HFFc6 (cell line): ENCODE data around the gene AKAP1. TPM values are rescaled to one million over a fixed set of nuclear protein-coding genes. Genes with fewer than 3 reads are reported as not detected.
A peak's percentile ranks its signal among the peaks of the same experiment; 100 is the strongest.

Experiments used
- DNase-seq: peaks from one replicate; pipeline ENCODE4 v3.0.0-alpha.2; 2018
- H3K27ac Mint-ChIP-seq: 2 replicates; pipeline ENCODE4 v1.8.0; 2020; ENCODE audit warnings: mild to moderate bottlenecking, mixed read lengths
- H3K27me3 Mint-ChIP-seq: 2 replicates; pipeline ENCODE4 v1.8.0; 2021; ENCODE audit warnings: mild to moderate bottlenecking, moderate library complexity, mixed read lengths; ENCODE audit not compliant: insufficient read depth
- H3K36me3 Mint-ChIP-seq: 2 replicates; pipeline ENCODE4 v1.8.0; 2021; ENCODE audit warnings: low read depth, mixed read lengths
- H3K4me1 Mint-ChIP-seq: 2 replicates; pipeline ENCODE4 v1.8.0; 2020; ENCODE audit warnings: low read depth, mixed read lengths
- H3K4me3 Mint-ChIP-seq: 2 replicates; pipeline ENCODE4 v1.8.0; 2020; ENCODE audit warnings: mild to moderate bottlenecking, moderate library complexity, mixed read lengths
- H3K9me3 Mint-ChIP-seq: 2 replicates; pipeline ENCODE4 v1.8.0; 2020; ENCODE audit warnings: mild to moderate bottlenecking, mixed read lengths
- total RNA-seq, 6 experiments: library from RNA; stranded (reverse); fragmentation: NEBNext Ultra II Directional; extraction: Animal tissue kit (Norgen Biotek cat#: 25700); gene quantifications; 2 replicates in 1 of 6; 3 replicates in 5 of 6; pipeline ENCODE4 v1.2.3, GENCODE V29; 2021
- TF ChIP-seq, protein P1 (sequence below): fragments of 200-600 bp; sonication (generic); IDR thresholded peaks from 2 replicates; pipeline ENCODE4 v1.5.0; 2021; ENCODE audit warnings: antibody characterized with exemption, mild to moderate bottlenecking

AKAP1 gene
- total RNA-seq, 6 experiments from 2014 or later: 9.7 to 12.6 (median 10.7) TPM

- TF ChIP-seq, protein P1, sequence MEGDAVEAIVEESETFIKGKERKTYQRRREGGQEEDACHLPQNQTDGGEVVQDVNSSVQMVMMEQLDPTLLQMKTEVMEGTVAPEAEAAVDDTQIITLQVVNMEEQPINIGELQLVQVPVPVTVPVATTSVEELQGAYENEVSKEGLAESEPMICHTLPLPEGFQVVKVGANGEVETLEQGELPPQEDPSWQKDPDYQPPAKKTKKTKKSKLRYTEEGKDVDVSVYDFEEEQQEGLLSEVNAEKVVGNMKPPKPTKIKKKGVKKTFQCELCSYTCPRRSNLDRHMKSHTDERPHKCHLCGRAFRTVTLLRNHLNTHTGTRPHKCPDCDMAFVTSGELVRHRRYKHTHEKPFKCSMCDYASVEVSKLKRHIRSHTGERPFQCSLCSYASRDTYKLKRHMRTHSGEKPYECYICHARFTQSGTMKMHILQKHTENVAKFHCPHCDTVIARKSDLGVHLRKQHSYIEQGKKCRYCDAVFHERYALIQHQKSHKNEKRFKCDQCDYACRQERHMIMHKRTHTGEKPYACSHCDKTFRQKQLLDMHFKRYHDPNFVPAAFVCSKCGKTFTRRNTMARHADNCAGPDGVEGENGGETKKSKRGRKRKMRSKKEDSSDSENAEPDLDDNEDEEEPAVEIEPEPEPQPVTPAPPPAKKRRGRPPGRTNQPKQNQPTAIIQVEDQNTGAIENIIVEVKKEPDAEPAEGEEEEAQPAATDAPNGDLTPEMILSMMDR: peak; percentile 3; the same call in 1 of the 2 replicates
- H3K4me1 Mint-ChIP-seq: peaks cover 30% of the 10 kb centered on the region
- no peak overlapping the region for H3K27ac Mint-ChIP-seq
- H3K9me3 Mint-ChIP-seq: no peaks in the 10 kb centered on the region
- H3K4me3 Mint-ChIP-seq: no peak overlapping the region
- H3K27me3 Mint-ChIP-seq: no peaks in the 10 kb centered on the region
- no peak for DNase-seq
- no peaks in the 10 kb centered on the region for H3K36me3 Mint-ChIP-seq
Observed at GRCh38 chr17:57110152-57110542, 25.1 kb downstream of the AKAP1 start.

DNA sequence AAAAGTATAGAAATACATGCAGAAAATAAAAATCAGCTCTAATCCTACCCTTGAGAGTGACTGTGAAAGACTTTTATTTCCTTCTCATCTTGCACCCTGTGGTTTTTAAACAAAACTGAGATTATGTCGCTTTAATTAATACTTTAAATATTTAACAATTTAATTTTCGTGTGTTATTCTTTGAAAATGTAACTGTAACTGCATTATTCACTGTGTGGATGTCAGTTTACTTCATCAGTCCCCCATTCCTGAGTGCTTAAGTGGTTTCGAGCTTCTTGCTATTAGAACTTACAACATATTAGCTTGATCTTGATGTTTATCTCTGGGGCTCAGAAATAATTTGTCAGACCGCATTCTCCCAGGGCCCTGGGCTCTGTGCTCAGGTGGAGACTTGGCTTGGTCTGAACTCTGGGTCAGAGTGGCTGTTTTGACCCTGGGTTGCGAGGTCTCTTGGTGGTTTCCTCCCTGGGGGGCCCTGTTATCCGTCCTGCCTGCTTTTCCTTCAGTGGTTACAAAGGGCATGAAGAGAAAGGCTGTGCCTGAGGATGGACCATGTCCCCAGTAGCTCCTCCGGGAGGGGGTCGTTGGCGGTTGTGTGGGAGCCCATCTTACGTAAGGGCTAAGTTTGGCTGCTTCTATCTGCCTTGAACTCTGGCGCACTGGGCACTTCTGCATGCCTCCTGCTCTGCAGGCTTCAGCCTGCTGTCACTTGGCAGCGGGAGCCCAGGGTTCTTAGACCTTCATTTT is 25.7 kb downstream of the AKAP1 start:
- no peak overlapping the region for H3K4me3 Mint-ChIP-seq
- no peak for DNase-seq
- H3K36me3 Mint-ChIP-seq: no peaks in the 10 kb centered on the region
- H3K9me3 Mint-ChIP-seq: no peaks in the 10 kb centered on the region
- no peaks in the 10 kb centered on the region for H3K27me3 Mint-ChIP-seq
- H3K27ac Mint-ChIP-seq: no peak overlapping the region
- TF ChIP-seq, protein P1: no peak
- peaks cover 24% of the 10 kb centered on the region for H3K4me1 Mint-ChIP-seq

DNA sequence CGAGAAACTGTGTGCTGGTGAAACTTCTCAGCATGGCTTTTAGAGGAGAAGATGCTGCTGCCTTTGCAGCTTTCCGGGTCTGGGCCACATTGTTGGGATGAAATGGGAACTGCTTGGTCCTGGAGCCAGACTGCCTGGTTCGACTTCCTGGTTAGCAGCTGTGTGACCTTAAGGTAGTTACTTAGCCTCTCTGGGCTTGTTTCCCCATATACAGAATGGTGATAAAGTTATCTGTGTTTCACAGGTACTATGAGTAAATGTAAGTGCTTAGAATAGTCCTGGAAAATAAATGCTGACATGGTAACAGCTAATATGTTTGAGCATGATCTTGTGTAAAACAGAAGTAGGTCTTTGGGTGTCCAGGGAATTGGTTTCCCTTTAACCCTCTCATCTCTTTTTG is 26.3 kb downstream of the AKAP1 start:
- H3K36me3 Mint-ChIP-seq: no peaks in the 10 kb centered on the region
- H3K4me3 Mint-ChIP-seq: no peak overlapping the region
- DNase-seq: no peak
- no peak overlapping the region for H3K27ac Mint-ChIP-seq
- peaks cover 2% of the 10 kb centered on the region; the same call in 1 of the 2 replicates for H3K27me3 Mint-ChIP-seq
- peaks cover 17% of the 10 kb centered on the region for H3K4me1 Mint-ChIP-seq
- TF ChIP-seq, protein P1: no peak
- no peaks in the 10 kb centered on the region for H3K9me3 Mint-ChIP-seq

DNA sequence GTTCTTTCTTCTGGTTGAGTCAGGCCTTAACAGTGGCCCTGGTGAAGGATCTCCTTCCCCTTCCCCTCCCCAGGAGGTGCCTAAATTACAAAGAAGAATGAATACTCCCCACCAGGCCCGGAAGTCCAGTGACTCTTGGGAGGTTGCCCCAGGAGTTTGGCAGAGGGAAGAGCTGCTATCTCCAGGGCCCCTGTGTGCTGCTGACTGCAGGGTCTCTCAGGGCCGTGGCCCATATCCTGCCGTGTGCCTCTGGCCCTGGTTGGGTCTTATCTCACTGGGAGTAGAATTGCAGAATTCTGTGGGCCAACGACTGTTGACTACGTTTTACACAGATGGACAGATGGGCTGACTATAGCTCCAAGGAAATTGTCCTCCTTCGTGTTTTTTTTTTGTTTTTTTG is 28.0 kb downstream of the AKAP1 start:
- Mint-ChIP-seq H3K9me3 (no peaks in the 10 kb centered on the region), H3K27me3 (peaks cover 2% of the 10 kb centered on the region; the same call in 1 of the 2 replicates), H3K4me1 (peaks cover 1% of the 10 kb centered on the region; the same call in 1 of the 2 replicates), H3K4me3 (no peak overlapping the region), H3K36me3 (no peaks in the 10 kb centered on the region), H3K27ac (no peak overlapping the region)
- TF ChIP-seq, protein P1: no peak
- DNase-seq: no peak

DNA sequence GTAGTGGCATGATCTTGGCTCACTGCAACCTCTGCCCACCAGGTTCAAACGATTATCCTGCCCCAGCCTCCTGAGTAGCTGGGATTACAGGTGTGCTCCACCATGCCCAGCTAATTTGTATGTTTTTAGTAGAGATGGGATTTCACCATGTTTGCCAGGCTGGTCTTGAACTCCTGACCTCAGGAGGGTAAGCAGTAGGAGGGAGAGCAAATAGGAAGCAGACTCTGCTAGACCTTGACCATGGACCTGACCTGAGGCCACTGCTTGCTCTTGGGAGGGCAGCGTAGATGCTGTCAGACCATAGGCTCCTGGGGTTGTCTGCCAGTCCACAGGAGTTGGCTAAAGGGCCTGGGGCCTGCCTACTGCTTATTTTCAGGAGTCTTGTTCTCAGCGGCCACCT is 28.6 kb downstream of the AKAP1 start:
- Mint-ChIP-seq H3K27ac (no peak overlapping the region), H3K9me3 (no peaks in the 10 kb centered on the region), H3K36me3 (peaks cover 6% of the 10 kb centered on the region; the same call in 1 of the 2 replicates), H3K4me1 (no peaks in the 10 kb centered on the region; the same call in 1 of the 2 replicates), H3K27me3 (peaks cover 2% of the 10 kb centered on the region; the same call in 1 of the 2 replicates), H3K4me3 (no peak overlapping the region)
- TF ChIP-seq, protein P1: no peak
- no peak for DNase-seq
